ENCODE data around the gene HSPA12A.

Gene HSPA12A

DNA sequence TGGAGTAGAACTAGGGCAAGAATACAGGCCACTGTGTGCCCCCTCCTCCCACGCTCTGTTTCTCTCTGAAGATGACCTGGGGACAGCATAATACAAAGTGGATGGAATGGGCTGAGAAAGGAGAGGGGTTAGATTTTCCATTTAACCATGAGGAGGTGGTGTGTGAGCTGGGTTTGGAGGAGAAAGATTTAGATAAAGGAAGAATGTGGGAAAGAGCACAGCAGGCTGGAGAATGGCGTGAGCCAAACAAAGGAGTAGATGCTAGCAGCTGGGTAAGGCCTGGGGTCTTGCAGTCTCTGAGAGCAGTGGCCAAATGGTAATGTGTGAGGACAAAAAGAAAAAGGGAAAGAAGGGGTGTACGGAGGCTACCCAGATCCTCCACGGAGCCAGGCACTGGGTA is 113.0 kb downstream of the HSPA12A start:
- no peak for DNase-seq (ENCODE audit: low spot score)

- no peak for DNase-seq (ENCODE audit: low spot score)
These were observed 114.9 kb downstream of the HSPA12A start for GRCh38 chr10:116627386-116627933.

- no peak for DNase-seq (ENCODE audit: low spot score)
These were observed 115.6 kb downstream of the HSPA12A start for GRCh38 chr10:116626815-116627214.

DNA sequence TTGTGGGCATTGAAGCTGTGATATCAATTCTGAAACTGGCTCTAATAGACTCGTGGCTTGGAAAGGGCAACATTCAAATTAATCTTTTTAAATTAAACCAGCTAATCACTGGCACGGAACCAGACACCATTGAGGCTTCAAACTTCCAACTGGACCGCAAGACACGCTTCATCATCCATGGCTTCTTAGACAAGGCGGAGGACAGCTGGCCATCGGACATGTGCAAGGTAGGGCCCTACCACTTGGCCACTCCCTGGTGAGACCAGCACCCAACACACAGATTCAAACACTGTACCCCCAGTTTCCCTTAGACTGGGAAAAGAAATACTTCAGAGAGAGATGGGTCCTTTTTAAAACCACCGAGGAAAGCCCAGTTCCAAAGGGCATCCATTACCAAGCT is 116.5 kb downstream of the HSPA12A start:
- no peak for DNase-seq (ENCODE audit: low spot score)

DNA sequence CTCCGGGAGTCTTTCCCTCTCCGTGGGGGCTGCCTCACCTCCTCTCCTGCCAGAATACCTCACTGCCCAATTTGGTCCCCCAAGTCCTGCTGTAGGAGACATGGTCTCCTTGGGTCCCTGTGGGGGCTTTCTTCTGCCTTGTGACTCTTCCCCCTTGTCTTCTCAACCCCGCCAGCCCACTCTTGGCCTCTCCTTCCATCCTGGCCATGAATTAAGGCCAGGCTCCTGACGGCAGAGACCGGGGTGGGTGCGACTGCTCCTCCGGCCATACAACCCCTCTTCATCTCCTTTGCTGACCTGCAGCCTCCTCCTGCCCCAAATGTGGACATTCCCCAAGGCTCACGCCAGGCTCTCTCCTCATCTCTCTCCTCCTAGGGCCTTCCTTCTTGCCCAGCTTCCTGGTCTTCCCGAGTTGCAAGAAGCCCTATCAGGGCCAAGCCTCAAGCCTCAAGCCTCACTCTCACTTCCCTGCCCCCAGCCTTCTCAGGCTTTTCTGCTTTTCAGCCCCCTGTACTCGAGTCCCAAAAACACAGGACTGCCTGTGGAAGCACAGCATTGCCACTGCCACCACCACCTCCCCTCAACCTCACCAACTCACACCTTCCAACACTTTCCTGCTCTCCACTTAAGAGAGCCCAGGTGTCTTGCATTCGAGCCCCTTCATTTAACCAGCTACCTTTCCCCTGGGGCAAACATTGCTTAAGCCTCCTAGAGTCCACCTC is 120.3 kb downstream of the HSPA12A start:
- no peak for DNase-seq (ENCODE audit: low spot score)

GRCh38 chr10:116621476-116621875 is 120.9 kb downstream of the HSPA12A start:
- DNase-seq (ENCODE audit: low spot score): no peak
